GM12878 (cell line): ENCODE results near the gene OXTR. TPM values are rescaled to one million over a fixed set of nuclear protein-coding genes. Genes with fewer than 3 reads are reported as not detected.

Experiments
- ATAC-seq: fragments of 200-7000 bp; cut with Tn5 transposase; 3 replicates; pipeline ENCODE4 v1.9.1; 2020; ENCODE audit warnings: mild to moderate bottlenecking, moderate library complexity
- BruUV-seq: library from RNA; stranded (reverse); fragments of 400-500 nt; replicated peaks from 2 replicates; lab custom pipeline; 2021; lab: Mats Ljungman, UMichigan
- CTCF ChIA-PET: fragments of 300-600 bp; sonication (Branson Sonifier 250); formaldehyde crosslinking; extraction: SDS; loops from one replicate; lab custom pipeline; 2021; ENCODE audit warnings: inconsistent platforms; lab: Yijun Ruan, JAX
- POLR2A ChIA-PET: fragments of 350-600 bp; formaldehyde crosslinking; extraction: SDS; loops from one replicate; lab custom pipeline; 2021; ENCODE audit warnings: inconsistent platforms; lab: Charles Lee
- RAD21 ChIA-PET: fragments of 300-600 bp; sonication (Branson Sonifier 250); formaldehyde crosslinking; loops from one replicate; lab custom pipeline; 2023; ENCODE audit warnings: antibody characterized with exemption; ENCODE audit not compliant: unreplicated experiment; lab: Charles Lee
- SMC1A ChIA-PET: fragments of 300-600 bp; sonication (Branson Sonifier 250); formaldehyde crosslinking; loops from one replicate; lab custom pipeline; 2023; ENCODE audit not compliant: unreplicated experiment, uncharacterized antibody; lab: Charles Lee
- DNase-seq: peaks from one replicate; pipeline ENCODE4 v3.0.0-alpha.2; 2011; ENCODE audit warnings: low read depth, low spot score
- FAIRE-seq: peaks from 3 replicates; lab custom pipeline; 2011; peaks lifted over from hg19 to GRCh38; lab: Jason Lieb, UNC
- H2AFZ ChIP-seq: 2 replicates; pipeline ENCODE4 v1.6.0; 2011; ENCODE audit warnings: low read depth, low read length, control low read depth; ENCODE audit not compliant: control insufficient read depth
- H3K27ac ChIP-seq: 2 replicates; pipeline ENCODE4 v1.5.1; 2011; ENCODE audit warnings: control low read depth; ENCODE audit not compliant: control insufficient read depth, insufficient read depth
- H3K27me3 ChIP-seq, 2 experiments: replicated peaks in 1 of 2; 2 replicates each; pipeline versions ENCODE4 v1.6.0 to v1.6.1; 2011; ENCODE audit warnings: low read length in 1 of 2; ENCODE audit not compliant: control insufficient read depth in 2 of 2, insufficient read depth in 2 of 2
- H3K36me3 ChIP-seq, 2 experiments: 2 replicates each; pipeline ENCODE4 v1.5.1; 2011; ENCODE audit warnings: low read length in 1 of 2; ENCODE audit not compliant: control insufficient read depth in 2 of 2, insufficient read depth in 2 of 2
- H3K4me1 ChIP-seq: 2 replicates; pipeline ENCODE4 v1.6.1; 2011; ENCODE audit warnings: mild to moderate bottlenecking, low read length, moderate library complexity, mixed read lengths; ENCODE audit not compliant: control insufficient read depth, insufficient read depth
- H3K4me2 ChIP-seq: 2 replicates; pipeline ENCODE4 v1.6.0; 2011; ENCODE audit warnings: control low read depth; ENCODE audit not compliant: control insufficient read depth, insufficient read depth
- H3K4me3 ChIP-seq: fragments of 200-600 bp; sonication (generic); 2 replicates; pipeline ENCODE4 v1.5.1; 2016
- H3K79me2 ChIP-seq: 2 replicates; pipeline ENCODE4 v1.6.0; 2011; ENCODE audit warnings: low read length; ENCODE audit not compliant: control insufficient read depth, insufficient read depth
- H3K9ac ChIP-seq: 2 replicates; pipeline ENCODE4 v1.8.0; 2011; ENCODE audit warnings: low read length, control low read depth, mixed read lengths; ENCODE audit not compliant: control insufficient read depth, insufficient read depth
- H3K9me3 ChIP-seq: replicated peaks from 3 replicates; pipeline ENCODE4 v1.5.1; 2011; ENCODE audit warnings: mild to moderate bottlenecking, low read length; ENCODE audit not compliant: control insufficient read depth, insufficient read depth
- H4K20me1 ChIP-seq: 2 replicates; pipeline ENCODE4 v1.6.0; 2011; ENCODE audit not compliant: control insufficient read depth, insufficient read depth
- CREB1 ChIP-seq: IDR thresholded peaks from 2 replicates; pipeline ENCODE4 v1.6.1; 2012; ENCODE audit warnings: low read depth, mild to moderate bottlenecking, inconsistent platforms
- E2F8 ChIP-seq: fragments of 450-650 bp; IDR thresholded peaks from 2 replicates; pipeline ENCODE4 v1.6.1; 2018; ENCODE audit warnings: mild to moderate bottlenecking, low read depth, moderate library complexity; ENCODE audit not compliant: partially characterized antibody
- EED ChIP-seq: sonication (generic); IDR thresholded peaks from 2 replicates; pipeline ENCODE4 v1.6.1; 2016; ENCODE audit warnings: antibody characterized with exemption, low read depth
- EP300 ChIP-seq, 2 experiments: fragments of 150-350 bp in 1 of 2; IDR thresholded peaks; 2 replicates each; pipeline ENCODE4 v1.6.1; 2011 to 2012; ENCODE audit warnings: low read depth in 2 of 2, low read length in 2 of 2, borderline replicate concordance in 1 of 2, improper control_type of control experiment in 1 of 2, inconsistent platforms in 1 of 2; ENCODE audit not compliant: control insufficient read depth in 1 of 2
- ESRRA ChIP-seq: IDR thresholded peaks from 2 replicates; pipeline ENCODE4 v1.6.1; 2012; ENCODE audit warnings: mild to moderate bottlenecking, low read length, improper control_type of control experiment
- ETV6 ChIP-seq, 2 experiments: fragments of 450-650 bp in 1 of 2; IDR thresholded peaks in 1 of 2; conservative IDR thresholded peaks in 1 of 2; 2 replicates each; pipeline ENCODE4 v1.6.1; 2014; ENCODE audit warnings: antibody characterized with exemption in 1 of 2, borderline replicate concordance in 1 of 2, low read depth in 1 of 2, mild to moderate bottlenecking in 1 of 2, moderate library complexity in 1 of 2
- EZH2 ChIP-seq: IDR thresholded peaks from 2 replicates; pipeline ENCODE4 v1.6.1; 2012; ENCODE audit warnings: low read depth, mild to moderate bottlenecking, control low read depth, inconsistent platforms, low read length, borderline replicate concordance; ENCODE audit not compliant: control insufficient read depth
- IKZF1 ChIP-seq: fragments of 450-650 bp; conservative IDR thresholded peaks from 2 replicates; pipeline ENCODE4 v1.6.1; 2017; ENCODE audit warnings: antibody characterized with exemption, mild to moderate bottlenecking
- JUNB ChIP-seq: IDR thresholded peaks from 2 replicates; pipeline ENCODE4 v1.6.1; 2016; ENCODE audit warnings: antibody characterized with exemption, mild to moderate bottlenecking
- MTA2 ChIP-seq: fragments of 450-650 bp; IDR thresholded peaks from 2 replicates; pipeline ENCODE4 v1.6.1; 2016; ENCODE audit warnings: low read depth, mild to moderate bottlenecking, moderate library complexity
- NBN ChIP-seq: fragments of 450-650 bp; IDR thresholded peaks from 2 replicates; pipeline ENCODE4 v1.6.1; 2016
- NFIC ChIP-seq: IDR thresholded peaks from 2 replicates; pipeline ENCODE4 v1.6.1; 2012; ENCODE audit warnings: low read depth, mild to moderate bottlenecking, inconsistent platforms, low read length, moderate library complexity
- PAX8 ChIP-seq: fragments of 450-650 bp; IDR thresholded peaks from 2 replicates; pipeline ENCODE4 v1.6.1; 2017; ENCODE audit warnings: mild to moderate bottlenecking, moderate library complexity
- POLR2A ChIP-seq: IDR thresholded peaks from 2 replicates; pipeline ENCODE4 v1.6.1; 2011; ENCODE audit warnings: low read depth, mild to moderate bottlenecking, low read length
- POLR2AphosphoS2 ChIP-seq: IDR thresholded peaks from 2 replicates; pipeline ENCODE4 v1.6.1; 2011; ENCODE audit warnings: low read depth, mild to moderate bottlenecking, low read length, improper control_type of control experiment, moderate library complexity
- TBL1XR1 ChIP-seq: IDR thresholded peaks from 2 replicates; pipeline ENCODE4 v1.6.1; 2012; ENCODE audit warnings: low read depth, low read length, improper control_type of control experiment
- WGBS: methylation state at CpG from one replicate; pipeline ENCODE4 v1.1.6; 2016; ENCODE audit warnings: low lambda C conversion rate; ENCODE audit not compliant: insufficient replicate concordance, insufficient coverage; ENCODE audit errors: missing lambda C conversion rate; 5-methylcytosine and 5-hydroxymethylcytosine counted together
- in situ Hi-C: fragments of 300-500 bp; cut with MboI; formaldehyde crosslinking; loops from 9 replicates; pipeline ENCODE4 v1.14.3; 2018; ENCODE audit warnings: mixed read lengths
- intact Hi-C: fragments of 100-400 bp; cut with micrococcal nuclease; formaldehyde crosslinking; loops from one replicate; pipeline ENCODE4 v1.14.2; 2022; ENCODE audit not compliant: unreplicated experiment
- polyA plus RNA-seq, 11 experiments: library from polyadenylated mRNA; depleted of rRNA in 4 of 11; unstranded in 6 of 11; stranded (reverse) in 5 of 11; fragments of >200 nt; fragmentation: Nextera tagmentation in 4 of 11; fragmentation: Illumina TruSeq in 1 of 11; extraction: Ambion mirVana in 4 of 11; extraction: Trizol in 1 of 11; gene quantifications; 1 replicate in 1 of 11; 2 replicates in 10 of 11; pipeline versions ENCODE4 v1.2.1 to v1.2.3, GENCODE V29; 2011 to 2016; ENCODE audit warnings: inconsistent platforms in 2 of 11, missing spikeins in 2 of 11, low read depth in 1 of 11
- total RNA-seq, 4 experiments: library from RNA; depleted of rRNA in 3 of 4; stranded (reverse); fragments of >200 nt in 3 of 4; fragmentation: Illumina TruSeq in 1 of 4; extraction: Trizol in 1 of 4; gene quantifications; 2 replicates each; pipeline versions ENCODE4 v1.2.1 to v1.2.3, GENCODE V29; 2013 to 2021
- TF ChIP-seq, protein P1 (sequence below): IDR thresholded peaks from 2 replicates; pipeline ENCODE4 v1.6.1; 2011; ENCODE audit warnings: mild to moderate bottlenecking, low read depth, low read length, moderate library complexity; ENCODE audit not compliant: insufficient replicate concordance

OXTR gene
- total and polyA plus RNA-seq, 10 of the 15 experiments (the other 5 are each of a cell fraction or from before 2014, with no cell fraction given) = 0.43 to 5.9 (median 2.6) TPM

GRCh38 chr3:8739757-8740504 lies 29.5 kb downstream of the OXTR start:
- 0 out of 4 replicates have a peak, but pooled peaks cover 0 to 2% of the 10 kb centered on the region in 2 experiments for H3K27me3 ChIP-seq
- intact Hi-C loops = no loop called here
- ChIA-PET RAD21 (interaction anchor here (0.6 kb wide), 1 partner anchor 65 kb away, joined by 3 read pairs; no protein-coding TSS in a partner anchor), SMC1A (interaction anchor here (1.2 kb wide), 1 partner anchor 8 kb away, joined by 3 read pairs; no protein-coding TSS in a partner anchor)
- no peak for FAIRE-seq
- WGBS = 7% methylated on average over 5 of the region's 5 CpGs
- TF ChIP-seq TBL1XR1 (no peak), EZH2 (no peak), MTA2 (no peak), ETV6 (conservative IDR thresholded peaks at IDR 0.05 in 1 of 2, IDR thresholded peaks at IDR 0.05 in 1 of 2; ENCODE audit: borderline replicate concordance in 1 of 2, low read depth in 1 of 2) (no peak), CREB1 (no peak), ESRRA (no peak), IKZF1 (no peak), EP300 (IDR thresholded peaks at IDR 0.05; ENCODE audit: borderline replicate concordance in 1 of 2, control insufficient read depth in 1 of 2, low read depth in 2 of 2, low read length in 2 of 2) (no peak), E2F8 (no peak), EED (no peak), POLR2AphosphoS2 (no peak), NFIC (no peak), PAX8 (no peak), POLR2A (no peak), JUNB (no peak), NBN (no peak)
- TF ChIP-seq, protein P1, sequence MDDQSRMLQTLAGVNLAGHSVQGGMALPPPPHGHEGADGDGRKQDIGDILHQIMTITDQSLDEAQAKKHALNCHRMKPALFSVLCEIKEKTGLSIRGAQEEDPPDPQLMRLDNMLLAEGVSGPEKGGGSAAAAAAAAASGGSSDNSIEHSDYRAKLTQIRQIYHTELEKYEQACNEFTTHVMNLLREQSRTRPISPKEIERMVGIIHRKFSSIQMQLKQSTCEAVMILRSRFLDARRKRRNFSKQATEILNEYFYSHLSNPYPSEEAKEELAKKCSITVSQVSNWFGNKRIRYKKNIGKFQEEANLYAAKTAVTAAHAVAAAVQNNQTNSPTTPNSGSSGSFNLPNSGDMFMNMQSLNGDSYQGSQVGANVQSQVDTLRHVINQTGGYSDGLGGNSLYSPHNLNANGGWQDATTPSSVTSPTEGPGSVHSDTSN = no peak
- TF ChIP-seq, all 136 proteins: peak for 0
- no peak overlapping the region for H3K4me2 ChIP-seq
- CTCF ChIA-PET = interaction anchor here (0.7 to 0.9 kb wide), 4 partner anchors 26 to 76 kb away, joined by 3 to 4 read pairs (median 4); partner anchors contain the start of gene OXTR
- in situ Hi-C loops = no loop called here
- no peaks in the 10 kb centered on the region for H3K9me3 ChIP-seq
- DNase-seq (no peak), ATAC-seq (peak; percentile 47)
- no peak overlapping the region for H3K9ac ChIP-seq
- H3K4me3 ChIP-seq = no peak overlapping the region
- no TSS peak for BruUV-seq
- H2AFZ ChIP-seq = no peak overlapping the region
- no peaks in the 10 kb centered on the region for H3K36me3 ChIP-seq
- no peaks in the 10 kb centered on the region for H3K4me1 ChIP-seq
- no peaks in the 10 kb centered on the region for H4K20me1 ChIP-seq
- H3K27ac ChIP-seq = no peak overlapping the region
- POLR2A ChIA-PET = no interaction called here
- no peaks in the 10 kb centered on the region for H3K79me2 ChIP-seq
